Endodermal cell (in vitro differentiated cells): ENCODE results near the gene EGFR. TPM values are rescaled to one million over a fixed set of nuclear protein-coding genes. Genes with fewer than 3 reads are reported as not detected.
"Not testable (repeated sequence)": the region's sequence is repeated elsewhere in the genome, so short reads cannot be mapped to it uniquely, and the experiment has no call there.

ENCODE experiments used
- DNase-seq: peaks from one replicate; pipeline ENCODE4 v3.0.0-alpha.2; 2017
- H3K27ac ChIP-seq: 2 replicates; pipeline ENCODE4 v1.5.1; 2013; ENCODE audit warnings: mild to moderate bottlenecking, low read depth, low read length, moderate library complexity
- H3K27me3 ChIP-seq: 2 replicates; pipeline ENCODE4 v1.6.1; 2013; ENCODE audit warnings: mild to moderate bottlenecking, low read length, moderate library complexity; ENCODE audit not compliant: insufficient read depth, control insufficient read depth, poor library complexity, severe bottlenecking
- H3K36me3 ChIP-seq: 2 replicates; pipeline ENCODE4 v1.7.0; 2013; ENCODE audit warnings: mild to moderate bottlenecking, low read length, moderate library complexity; ENCODE audit not compliant: control insufficient read depth, insufficient read depth
- H3K4me1 ChIP-seq: one replicate; pipeline ENCODE4 v1.7.0; 2013; ENCODE audit warnings: low read length; ENCODE audit not compliant: control insufficient read depth, insufficient read depth
- H3K4me3 ChIP-seq: 2 replicates; pipeline ENCODE4 v1.5.1; 2013; ENCODE audit warnings: mild to moderate bottlenecking, low read length, moderate library complexity
- H3K9ac ChIP-seq: 2 replicates; pipeline ENCODE4 v1.6.1; 2013; ENCODE audit warnings: mild to moderate bottlenecking, low read length, moderate library complexity; ENCODE audit not compliant: poor library complexity, severe bottlenecking; ENCODE audit errors: extremely low read depth
- H3K9me3 ChIP-seq: 2 replicates; pipeline ENCODE4 v1.6.1; 2013; ENCODE audit warnings: mild to moderate bottlenecking, low read length, moderate library complexity; ENCODE audit not compliant: control insufficient read depth
- H3K27ac Mint-ChIP-seq: 2 replicates; pipeline ENCODE4 v1.8.0; 2020; ENCODE audit warnings: mixed read lengths
- H3K27me3 Mint-ChIP-seq: 2 replicates; pipeline ENCODE4 v1.8.0; 2021; ENCODE audit warnings: mild to moderate bottlenecking, mixed read lengths; ENCODE audit not compliant: insufficient read depth
- H3K36me3 Mint-ChIP-seq: 2 replicates; pipeline ENCODE4 v1.8.0; 2020; ENCODE audit warnings: low read depth, mixed read lengths
- H3K4me1 Mint-ChIP-seq: 2 replicates; pipeline ENCODE4 v1.8.0; 2020; ENCODE audit warnings: mixed read lengths
- H3K4me3 Mint-ChIP-seq: 2 replicates; pipeline ENCODE4 v1.8.0; 2020; ENCODE audit warnings: mild to moderate bottlenecking, moderate library complexity, mixed read lengths
- H3K9me3 Mint-ChIP-seq: 2 replicates; pipeline ENCODE4 v1.8.0; 2020; ENCODE audit warnings: mild to moderate bottlenecking, mixed read lengths
- CTCF ChIP-seq: fragments of 200-600 bp; sonication (generic); conservative IDR thresholded peaks from 2 replicates; pipeline ENCODE4 v1.5.0; 2021; ENCODE audit warnings: antibody characterized with exemption, mild to moderate bottlenecking
- WGBS, 2 experiments: methylation state at CpG; one replicate each; pipeline versions ENCODE4 v1.1.5 to v1.1.7; 2013; ENCODE audit warnings: missing lambda C conversion rate in 2 of 2, mixed read lengths in 1 of 2; ENCODE audit not compliant: insufficient coverage in 1 of 2, insufficient read length in 1 of 2; 5-methylcytosine and 5-hydroxymethylcytosine counted together
- total RNA-seq, 2 donors: library from RNA; stranded (reverse); fragmentation: NEBNext Ultra II Directional in 1 of 2; extraction: Animal tissue kit (Norgen Biotek cat#: 25700) in 1 of 2; gene quantifications; 2 replicates in 1 of 2; 3 replicates in 1 of 2; pipeline ENCODE4 v1.2.1, GENCODE V29; 2021

Gene EGFR
- total RNA-seq, 2 donors from 2014 or later, result 5.0 to 5.8 TPM

DNA sequence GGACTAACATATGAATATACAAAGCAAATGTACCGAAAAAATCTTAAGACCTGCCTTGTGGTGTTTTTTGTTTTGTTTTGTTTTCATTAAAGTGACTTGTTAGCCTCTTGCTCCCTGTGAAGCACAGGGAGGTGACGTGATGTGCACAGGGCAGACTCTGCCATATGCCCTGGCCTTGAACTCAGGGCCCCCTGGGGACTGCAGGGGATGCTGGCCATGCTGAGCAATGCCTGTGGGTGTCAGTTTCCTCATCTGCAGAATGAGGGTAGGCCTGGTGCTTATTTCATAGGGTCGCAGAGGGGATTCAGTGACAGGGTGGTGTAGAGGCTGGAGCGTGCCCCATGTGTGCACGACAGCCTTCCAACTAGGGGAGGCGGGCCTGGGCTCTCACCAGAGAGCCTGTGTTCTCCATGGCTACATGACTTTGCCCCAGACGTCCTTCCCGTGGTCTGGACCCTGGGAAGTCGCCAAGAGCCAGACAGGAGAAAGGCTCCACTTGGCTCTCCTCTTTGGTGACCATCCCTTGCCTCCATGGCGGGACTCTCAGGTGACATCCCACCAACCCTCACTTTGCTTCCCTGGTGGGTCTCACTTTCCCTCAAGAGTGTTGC, 14.5 kb downstream of the EGFR start:
- H3K9me3 Mint-ChIP-seq, result no peaks in the 10 kb centered on the region
- no peak overlapping the region for H3K27ac Mint-ChIP-seq
- Histone ChIP-seq H3K9me3 (no peaks in the 10 kb centered on the region), H3K27ac (no peak overlapping the region), H3K36me3 (no peaks in the 10 kb centered on the region), H3K27me3 (no peaks in the 10 kb centered on the region), H3K4me3 (no peak overlapping the region), H3K9ac (no peak overlapping the region), H3K4me1 (no peaks in the 10 kb centered on the region)
- no peaks in the 10 kb centered on the region for H3K27me3 Mint-ChIP-seq
- no peaks in the 10 kb centered on the region for H3K4me1 Mint-ChIP-seq
- H3K4me3 Mint-ChIP-seq, result no peak overlapping the region
- DNase-seq, result no peak
- H3K36me3 Mint-ChIP-seq, result no peaks in the 10 kb centered on the region
- no peak for TF ChIP-seq CTCF
- 89 to 91% methylated on average over 5 to 10 of the region's 10 CpGs for WGBS, 2 experiments

DNA sequence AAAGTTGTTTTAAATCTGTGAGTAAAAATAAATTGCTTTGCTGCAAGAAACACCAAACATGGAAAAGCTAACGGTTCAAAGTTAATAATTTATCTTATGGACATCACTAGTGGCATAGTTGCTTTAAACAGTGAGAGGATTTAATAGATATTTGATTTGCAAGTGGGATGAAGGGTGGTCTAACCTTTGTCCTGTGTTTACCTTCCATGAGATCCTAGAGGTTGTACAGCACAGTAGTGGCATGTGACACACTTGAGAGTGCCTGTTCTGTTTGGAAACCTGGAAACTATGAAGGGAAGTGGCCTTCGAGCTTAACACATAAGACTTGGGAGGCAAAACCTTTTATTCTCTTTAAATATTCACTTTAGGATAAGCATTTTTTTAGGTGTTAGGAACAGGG, 16.0 kb downstream of the EGFR start:
- Histone ChIP-seq H3K4me3 (no peak overlapping the region), H3K9ac (no peak overlapping the region), H3K36me3 (no peaks in the 10 kb centered on the region), H3K9me3 (no peaks in the 10 kb centered on the region), H3K27ac (no peak overlapping the region), H3K4me1 (no peaks in the 10 kb centered on the region), H3K27me3 (no peaks in the 10 kb centered on the region)
- Mint-ChIP-seq H3K27me3 (no peaks in the 10 kb centered on the region), H3K4me3 (no peak overlapping the region), H3K27ac (no peak overlapping the region), H3K36me3 (no peaks in the 10 kb centered on the region), H3K4me1 (no peaks in the 10 kb centered on the region), H3K9me3 (no peaks in the 10 kb centered on the region)
- DNase-seq, result no peak
- no peak for TF ChIP-seq CTCF
- 94 to 100% methylated on average over 1 to 2 of the region's 2 CpGs for WGBS, 2 experiments

- WGBS, 2 experiments, result 86% methylated on average over 2 of the region's 3 CpGs; no CpG with 5 or more reads in 1 of the 2 experiments
- H3K4me1 ChIP-seq, H3K9me3 Mint-ChIP-seq, H3K36me3 ChIP-seq, DNase-seq, H3K27ac ChIP-seq, H3K9me3 ChIP-seq, H3K4me3 Mint-ChIP-seq, H3K27me3 ChIP-seq, H3K4me3 ChIP-seq, H3K36me3 Mint-ChIP-seq, H3K9ac ChIP-seq, H3K4me1 Mint-ChIP-seq, H3K27me3 Mint-ChIP-seq, H3K27ac Mint-ChIP-seq: not testable (repeated sequence)
Measured at GRCh38 chr7:55035410-55035809, 16.6 kb downstream of the EGFR start.
